HL-60 (cell line): ENCODE measurements around the gene SGCB.

Source experiments
- CTCF ChIP-seq: IDR thresholded peaks from one replicate; pipeline ENCODE4 v1.5.1; 2011; ENCODE audit warnings: low read length, control low read depth, inconsistent platforms; ENCODE audit not compliant: insufficient read depth
- POLR2AphosphoS5 ChIP-seq: IDR thresholded peaks from 2 replicates; pipeline ENCODE4 v1.6.1; 2012; ENCODE audit warnings: low read depth
- REST ChIP-seq: IDR thresholded peaks from 2 replicates; pipeline ENCODE4 v1.6.1; 2012; ENCODE audit warnings: low read depth; ENCODE audit not compliant: insufficient replicate concordance

- TF ChIP-seq CTCF = no peak
- no peak for TF ChIP-seq REST
- TF ChIP-seq POLR2AphosphoS5 = no peak
Observed at GRCh38 chr4:51998837-51999236, 39.3 kb downstream of the SGCB start.
